ENCODE data around the gene SPECC1L.

SPECC1L gene

GRCh38 chr22:24231706-24232105, 38.9 kb upstream of the SPECC1L start:
- TF ChIP-seq CTCF (IDR thresholded peaks at IDR 0.05; ENCODE audit: insufficient read depth, low read length, missing control alignments) = no peak

GRCh38 chr22:24232124-24232523, 38.5 kb upstream of the SPECC1L start:
- POLR2A ChIA-PET = no interaction called here
- CTCF ChIA-PET = interaction anchor here (1.2 to 2.0 kb wide), 5 partner anchors 14 to 31 kb away, joined by 3 to 7 read pairs (median 5); no protein-coding TSS in a partner anchor
- no peak overlapping the region for H3K4me3 ChIP-seq (ENCODE audit: low read depth, low read length)
- TF ChIP-seq CTCF (IDR thresholded peaks at IDR 0.05; ENCODE audit: insufficient read depth, low read length, missing control alignments) = no peak
- DNase-seq (ENCODE audit: low read depth, low spot score) = no peak

More at GRCh38 chr22:24231706-24232105, 38.9 kb upstream of the SPECC1L start:
- no peak overlapping the region for H3K4me3 ChIP-seq (ENCODE audit: low read depth, low read length)
- POLR2A ChIA-PET = no interaction called here
- CTCF ChIA-PET = interaction anchor here (1.2 to 2.0 kb wide), 6 partner anchors 10 to 42 kb away, joined by 3 to 7 read pairs (median 5); no protein-coding TSS in a partner anchor
- no peak for DNase-seq (ENCODE audit: low read depth, low spot score)

- H3K4me3 ChIP-seq (ENCODE audit: low read depth, low read length) = no peak overlapping the region
- ChIA-PET CTCF (interaction anchor here (1.2 kb wide), 1 partner anchor 17 kb away, joined by 3 read pairs; no protein-coding TSS in a partner anchor), POLR2A (no interaction called here)
- no peak for DNase-seq (ENCODE audit: low read depth, low spot score)
- no peak for TF ChIP-seq CTCF (IDR thresholded peaks at IDR 0.05; ENCODE audit: insufficient read depth, low read length, missing control alignments)
These were observed 37.9 kb upstream of the SPECC1L start for GRCh38 chr22:24232725-24233124.

GRCh38 chr22:24233235-24233634, 37.4 kb upstream of the SPECC1L start:
- POLR2A ChIA-PET = no interaction called here
- CTCF ChIA-PET = interaction anchor here (1.2 to 1.6 kb wide), 2 partner anchors 17 to 43 kb away, joined by 3 read pairs; no protein-coding TSS in a partner anchor

GRCh38 chr22:24233816-24234215, 36.8 kb upstream of the SPECC1L start:
- CTCF ChIA-PET = interaction anchor here (1.2 to 1.6 kb wide), 2 partner anchors 44 to 45 kb away, joined by 3 read pairs; no protein-coding TSS in a partner anchor

More at GRCh38 chr22:24233235-24233634, 37.4 kb upstream of the SPECC1L start:
- no peak for DNase-seq (ENCODE audit: low read depth, low spot score)
- H3K4me3 ChIP-seq (ENCODE audit: low read depth, low read length) = no peak overlapping the region
- TF ChIP-seq CTCF (IDR thresholded peaks at IDR 0.05; ENCODE audit: insufficient read depth, low read length, missing control alignments) = no peak

GRCh38 chr22:24235315-24235714, 35.3 kb upstream of the SPECC1L start:
- H3K4me3 ChIP-seq (ENCODE audit: low read depth, low read length) = no peak overlapping the region
- TF ChIP-seq CTCF (IDR thresholded peaks at IDR 0.05; ENCODE audit: insufficient read depth, low read length, missing control alignments) = no peak
- POLR2A ChIA-PET = no interaction called here
- CTCF ChIA-PET = interaction anchor here (0.7 to 1.5 kb wide), 2 partner anchors 12 to 46 kb away, joined by 4 read pairs; no protein-coding TSS in a partner anchor
- DNase-seq (ENCODE audit: low read depth, low spot score) = no peak

More at GRCh38 chr22:24233816-24234215, 36.8 kb upstream of the SPECC1L start:
- no peak for TF ChIP-seq CTCF (IDR thresholded peaks at IDR 0.05; ENCODE audit: insufficient read depth, low read length, missing control alignments)
- DNase-seq (ENCODE audit: low read depth, low spot score) = no peak
- POLR2A ChIA-PET = no interaction called here
- no peak overlapping the region for H3K4me3 ChIP-seq (ENCODE audit: low read depth, low read length)
